Neutrophil (primary cell): ENCODE data around the gene TTC8.

Experiments
- H3K27ac ChIP-seq: fragments of 200-600 bp; sonication (generic); 2 replicates; pipeline ENCODE4 v1.5.1; 2016; ENCODE audit warnings: mild to moderate bottlenecking, moderate library complexity
- H3K27me3 ChIP-seq: fragments of 200-600 bp; sonication (generic); 2 replicates; pipeline ENCODE4 v1.6.0; 2016; ENCODE audit warnings: mild to moderate bottlenecking
- H3K36me3 ChIP-seq: fragments of 200-600 bp; sonication (generic); 2 replicates; pipeline ENCODE4 v1.5.1; 2017
- H3K4me1 ChIP-seq, 2 experiments: fragments of 200-600 bp in 1 of 2; sonication (generic) in 1 of 2; 1 replicate in 1 of 2; 2 replicates in 1 of 2; pipeline versions ENCODE4 v1.5.1 to v1.6.1; 2013 to 2016; ENCODE audit warnings: low read depth in 1 of 2, low read length in 1 of 2, mild to moderate bottlenecking in 1 of 2, moderate library complexity in 1 of 2; ENCODE audit not compliant: control insufficient read depth in 1 of 2, insufficient read depth in 1 of 2
- H3K4me3 ChIP-seq, 2 experiments: fragments of 200-600 bp in 1 of 2; sonication (generic) in 1 of 2; 1 replicate in 1 of 2; 2 replicates in 1 of 2; pipeline ENCODE4 v1.5.1; 2013 to 2016; ENCODE audit warnings: low read depth in 1 of 2, low read length in 1 of 2, mild to moderate bottlenecking in 1 of 2, moderate library complexity in 1 of 2
- H3K9me3 ChIP-seq: fragments of 200-600 bp; sonication (generic); 2 replicates; pipeline ENCODE4 v1.5.1; 2016
- CTCF ChIP-seq: fragments of 200-600 bp; sonication (generic); IDR thresholded peaks from 2 replicates; pipeline ENCODE4 v1.5.1; 2016; ENCODE audit warnings: antibody characterized with exemption

Gene TTC8

GRCh38 chr14:88868558-88869159 lies 44.2 kb downstream of the TTC8 start:
- Histone ChIP-seq H3K36me3 (peaks cover 34% of the 10 kb centered on the region), H3K27me3 (no peaks in the 10 kb centered on the region), H3K27ac (no peak overlapping the region), H3K9me3 (no peaks in the 10 kb centered on the region), H3K4me1 (no peaks in the 10 kb centered on the region), H3K4me3 (no peak overlapping the region)
- TF ChIP-seq CTCF = no peak

GRCh38 chr14:88870777-88871176 lies 46.3 kb downstream of the TTC8 start:
- H3K27ac ChIP-seq = no peak overlapping the region
- TF ChIP-seq CTCF = no peak
- no peak overlapping the region for H3K4me3 ChIP-seq
- peaks cover 37% of the 10 kb centered on the region for H3K36me3 ChIP-seq
- H3K9me3 ChIP-seq = no peaks in the 10 kb centered on the region
- H3K27me3 ChIP-seq = no peaks in the 10 kb centered on the region
- no peaks in the 10 kb centered on the region for H3K4me1 ChIP-seq

- Histone ChIP-seq H3K27ac (no peak overlapping the region), H3K4me3 (no peak overlapping the region), H3K4me1 (no peaks in the 10 kb centered on the region), H3K36me3 (peaks cover 37% of the 10 kb centered on the region), H3K27me3 (no peaks in the 10 kb centered on the region), H3K9me3 (no peaks in the 10 kb centered on the region)
- no peak for TF ChIP-seq CTCF
These were observed 47.0 kb downstream of the TTC8 start for GRCh38 chr14:88871429-88871828.

GRCh38 chr14:88872976-88873375 lies 48.5 kb downstream of the TTC8 start:
- TF ChIP-seq CTCF = no peak
- Histone ChIP-seq H3K4me1 (peaks cover under 1% of the 10 kb centered on the region in 2 experiments), H3K27ac (no peak overlapping the region), H3K9me3 (no peaks in the 10 kb centered on the region), H3K36me3 (peaks cover 37% of the 10 kb centered on the region), H3K27me3 (no peaks in the 10 kb centered on the region), H3K4me3 (no peak overlapping the region)

DNA sequence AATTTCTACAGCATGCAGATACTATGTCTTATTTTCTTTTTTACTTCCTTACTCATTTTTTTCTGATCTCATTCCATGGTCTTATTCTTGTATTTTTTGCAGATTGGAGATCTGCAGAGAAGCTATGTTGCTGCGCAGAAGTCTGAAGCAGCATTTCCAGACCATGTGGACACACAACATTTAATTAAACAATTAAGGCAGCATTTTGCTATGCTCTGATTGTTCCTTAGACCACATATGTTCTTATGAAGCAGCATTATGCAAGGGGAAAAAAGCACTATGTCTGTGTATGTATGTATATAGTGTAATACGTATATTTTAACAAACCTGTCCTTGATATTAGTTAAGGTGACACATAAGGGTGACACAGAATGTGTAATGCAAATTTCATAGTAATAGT lies 52.7 kb downstream of the TTC8 start:
- Histone ChIP-seq H3K4me1 (peaks cover 15 to 20% of the 10 kb centered on the region in 2 experiments), H3K4me3 (no peak overlapping the region), H3K9me3 (no peaks in the 10 kb centered on the region), H3K27me3 (no peaks in the 10 kb centered on the region), H3K27ac (no peak overlapping the region), H3K36me3 (peaks cover 17% of the 10 kb centered on the region)
- TF ChIP-seq CTCF = no peak

DNA sequence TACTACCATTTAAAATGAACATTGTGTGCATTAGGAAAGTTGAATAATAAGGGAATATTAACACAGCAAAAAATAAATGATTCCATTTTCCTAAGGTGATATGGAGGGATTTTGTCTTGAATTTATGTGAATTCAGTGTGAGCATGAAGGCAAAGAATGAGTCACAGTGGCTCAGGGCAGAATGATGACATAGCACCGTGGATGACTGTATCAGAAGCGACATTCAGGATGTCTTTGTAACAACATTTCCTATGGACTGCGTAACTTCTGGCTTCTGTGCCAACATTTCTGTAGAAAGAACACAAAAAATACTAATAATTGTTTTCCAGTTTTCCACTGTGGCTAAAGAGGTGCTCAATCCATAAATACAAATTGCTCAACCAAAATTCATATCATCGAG lies 54.6 kb downstream of the TTC8 start:
- Histone ChIP-seq H3K4me3 (peak overlapping the region; percentile 22 to 23), H3K27ac (peak overlapping the region; percentile 85), H3K9me3 (no peaks in the 10 kb centered on the region), H3K27me3 (no peaks in the 10 kb centered on the region), H3K4me1 (peaks cover 15 to 20% of the 10 kb centered on the region in 2 experiments), H3K36me3 (no peaks in the 10 kb centered on the region)
- no peak for TF ChIP-seq CTCF
